Hepatocyte (in vitro differentiated cells): ENCODE data around the gene ZNF385A. TPM values are rescaled to one million over a fixed set of nuclear protein-coding genes. Genes with fewer than 3 reads are reported as not detected.
"Not testable (repeated sequence)": the region's sequence is repeated elsewhere in the genome, so short reads cannot be mapped to it uniquely, and the experiment has no call there.

Experiments
- DNase-seq: peaks from one replicate; pipeline ENCODE4 v3.0.0-alpha.2; 2016; ENCODE audit warnings: low spot score
- H2AFZ ChIP-seq: fragments of 200-600 bp; sonication (generic); 2 replicates; pipeline ENCODE4 v1.6.0; 2016; ENCODE audit warnings: antibody characterized with exemption, mild to moderate bottlenecking
- H3K27ac ChIP-seq: fragments of 200-600 bp; sonication (generic); 2 replicates; pipeline ENCODE4 v1.5.1; 2016; ENCODE audit warnings: mild to moderate bottlenecking
- H3K27me3 ChIP-seq: fragments of 200-600 bp; sonication (generic); 2 replicates; pipeline ENCODE4 v1.6.1; 2016
- H3K36me3 ChIP-seq: fragments of 200-600 bp; sonication (generic); replicated peaks from 2 replicates; pipeline ENCODE4 v1.5.1; 2016; ENCODE audit warnings: low read depth; ENCODE audit not compliant: insufficient read depth
- H3K4me1 ChIP-seq: fragments of 200-600 bp; sonication (generic); 2 replicates; pipeline ENCODE4 v1.5.1; 2016; ENCODE audit warnings: mild to moderate bottlenecking, moderate library complexity; ENCODE audit not compliant: insufficient read depth
- H3K4me2 ChIP-seq: fragments of 200-600 bp; sonication (generic); 2 replicates; pipeline ENCODE4 v1.6.0; 2016
- H3K4me3 ChIP-seq: fragments of 200-600 bp; sonication (generic); 2 replicates; pipeline ENCODE4 v1.5.1; 2016; ENCODE audit warnings: mild to moderate bottlenecking
- H3K79me2 ChIP-seq: fragments of 200-600 bp; sonication (generic); 2 replicates; pipeline ENCODE4 v1.6.0; 2017; ENCODE audit warnings: mild to moderate bottlenecking
- H3K9me2 ChIP-seq: fragments of 200-600 bp; sonication (generic); replicated peaks from 2 replicates; pipeline ENCODE4 v1.6.0; 2017; ENCODE audit warnings: mild to moderate bottlenecking; ENCODE audit not compliant: insufficient read depth
- H3K9me3 ChIP-seq: fragments of 200-600 bp; sonication (generic); 2 replicates; pipeline ENCODE4 v1.5.1; 2016; ENCODE audit warnings: low read depth, mild to moderate bottlenecking
- H4K20me1 ChIP-seq: fragments of 200-600 bp; sonication (generic); 2 replicates; pipeline ENCODE4 v1.6.0; 2016; ENCODE audit warnings: mild to moderate bottlenecking; ENCODE audit not compliant: insufficient read depth, poor library complexity, severe bottlenecking
- CTCF ChIP-seq: fragments of 200-600 bp; sonication (generic); IDR thresholded peaks from 2 replicates; pipeline ENCODE4 v1.5.1; 2016; ENCODE audit warnings: antibody characterized with exemption, mild to moderate bottlenecking; ENCODE audit not compliant: poor library complexity
- EZH2 ChIP-seq: fragments of 200-600 bp; sonication (generic); IDR thresholded peaks from 2 replicates; pipeline ENCODE4 v1.6.1; 2016; ENCODE audit warnings: antibody characterized with exemption, mild to moderate bottlenecking, borderline replicate concordance
- EZH2phosphoT487 ChIP-seq: fragments of 200-600 bp; sonication (generic); IDR thresholded peaks from one replicate; pipeline ENCODE4 v1.6.1; 2018; ENCODE audit warnings: antibody characterized with exemption, mild to moderate bottlenecking, low read depth, moderate library complexity; ENCODE audit not compliant: unreplicated experiment, severe bottlenecking
- WGBS: methylation state at CpG from one replicate; pipeline ENCODE4 v1.1.6; 2016; ENCODE audit warnings: low lambda C conversion rate; ENCODE audit errors: missing lambda C conversion rate; 5-methylcytosine and 5-hydroxymethylcytosine counted together
- polyA plus RNA-seq: library from polyadenylated mRNA; unstranded; fragments of >200 nt; fragmentation: Nextera tagmentation; extraction: Ambion mirVana; gene quantifications from 2 replicates; pipeline ENCODE4 v1.2.1, GENCODE V29; 2016
- total RNA-seq: library from RNA; depleted of rRNA; stranded (reverse); fragments of >200 nt; gene quantifications from 2 replicates; pipeline ENCODE4 v1.2.3, GENCODE V29; 2014

The ZNF385A gene
- total and polyA plus RNA-seq, 2 experiments from 2014 or later: 4.2 to 5.6 TPM

GRCh38 chr12:54356951-54357356, 27.6 kb downstream of the ZNF385A start:
- Histone ChIP-seq H4K20me1 (no peaks in the 10 kb centered on the region), H3K9me2 (no peaks in the 10 kb centered on the region), H3K36me3 (no peaks in the 10 kb centered on the region), H3K4me1 (peaks cover 42% of the 10 kb centered on the region), H3K27ac (peak overlapping the region; percentile 44), H3K27me3 (no peaks in the 10 kb centered on the region), H3K4me2 (no peak overlapping the region), H3K9me3 (no peaks in the 10 kb centered on the region), H3K4me3 (no peak overlapping the region), H3K79me2 (no peaks in the 10 kb centered on the region), H2AFZ (no peak overlapping the region)
- WGBS: 61% methylated on average over 4 of the region's 4 CpGs
- TF ChIP-seq EZH2phosphoT487 (no peak), CTCF (no peak), EZH2 (no peak)
- no peak for DNase-seq

GRCh38 chr12:54356228-54356627, 28.3 kb downstream of the ZNF385A start:
- Histone ChIP-seq H3K27me3 (no peaks in the 10 kb centered on the region), H3K36me3 (no peaks in the 10 kb centered on the region), H3K9me2 (no peaks in the 10 kb centered on the region), H3K27ac (peak overlapping the region; percentile 44), H3K4me2 (peak overlapping the region; percentile 12), H4K20me1 (no peaks in the 10 kb centered on the region), H2AFZ (no peak overlapping the region), H3K79me2 (no peaks in the 10 kb centered on the region), H3K4me1 (peaks cover 50% of the 10 kb centered on the region), H3K4me3 (no peak overlapping the region), H3K9me3 (no peaks in the 10 kb centered on the region)
- WGBS: 68% methylated on average over 3 of the region's 3 CpGs
- no peak for DNase-seq
- no peak for TF ChIP-seq EZH2phosphoT487
- TF ChIP-seq EZH2: no peak
- TF ChIP-seq CTCF: no peak

GRCh38 chr12:54355104-54355815, 29.3 kb downstream of the ZNF385A start:
- peaks cover 52% of the 10 kb centered on the region for H3K4me1 ChIP-seq
- H2AFZ ChIP-seq: no peak overlapping the region
- DNase-seq: no peak
- H3K27me3 ChIP-seq: no peaks in the 10 kb centered on the region
- no peaks in the 10 kb centered on the region for H3K9me2 ChIP-seq
- H3K36me3 ChIP-seq: no peaks in the 10 kb centered on the region
- no peak overlapping the region for H3K4me3 ChIP-seq
- no peak overlapping the region for H3K4me2 ChIP-seq
- WGBS: 58% methylated on average over 6 of the region's 6 CpGs
- no peaks in the 10 kb centered on the region for H3K79me2 ChIP-seq
- no peak for TF ChIP-seq EZH2
- TF ChIP-seq EZH2phosphoT487: no peak
- no peak for TF ChIP-seq CTCF
- H3K27ac ChIP-seq: no peak overlapping the region
- H4K20me1 ChIP-seq: no peaks in the 10 kb centered on the region
- H3K9me3 ChIP-seq: no peaks in the 10 kb centered on the region

GRCh38 chr12:54354271-54354670, 30.3 kb downstream of the ZNF385A start:
- H4K20me1 ChIP-seq, H2AFZ ChIP-seq, H3K79me2 ChIP-seq, H3K4me3 ChIP-seq, H3K9me3 ChIP-seq, H3K27me3 ChIP-seq, H3K9me2 ChIP-seq, H3K36me3 ChIP-seq, H3K4me2 ChIP-seq, DNase-seq: not testable (repeated sequence)
- WGBS: 91% methylated on average over 7 of the region's 7 CpGs
- Histone ChIP-seq H3K4me1 (peaks cover 45% of the 10 kb centered on the region), H3K27ac (peak overlapping the region; percentile 95)
